HG03103 (cell line): Measurements from ENCODE around the gene CREBRF.
"Not testable (repeated sequence)": the region's sequence is repeated elsewhere in the genome, so short reads cannot be mapped to it uniquely, and the experiment has no call there.

Source experiments
- ATAC-seq: cut with Tn5 transposase; IDR thresholded peaks from one replicate; pipeline ENCODE4 v1.9.1; 2021; ENCODE audit warnings: low read depth; ENCODE audit not compliant: unreplicated experiment

Gene CREBRF

GRCh38 chr5:173075970-173076369 lies 19.8 kb downstream of the CREBRF start:
- no peak for ATAC-seq

- ATAC-seq, result not testable (repeated sequence)
Observed at GRCh38 chr5:173076471-173076870, 20.3 kb downstream of the CREBRF start.

GRCh38 chr5:173078878-173079277 lies 22.7 kb downstream of the CREBRF start:
- no peak for ATAC-seq

GRCh38 chr5:173089581-173089980 lies 33.4 kb downstream of the CREBRF start:
- ATAC-seq, result no peak

- no peak for ATAC-seq
Observed at GRCh38 chr5:173090639-173091038, 34.5 kb downstream of the CREBRF start.

GRCh38 chr5:173091981-173092380 lies 35.8 kb downstream of the CREBRF start:
- ATAC-seq, result no peak

- ATAC-seq, result no peak
Observed at GRCh38 chr5:173093606-173094005, 37.5 kb downstream of the CREBRF start.

- ATAC-seq, result no peak
Observed at GRCh38 chr5:173094012-173094661, 38.0 kb downstream of the CREBRF start.

GRCh38 chr5:173098787-173099186 lies 42.6 kb downstream of the CREBRF start:
- no peak for ATAC-seq

GRCh38 chr5:173099461-173099860 lies 43.3 kb downstream of the CREBRF start:
- no peak for ATAC-seq

GRCh38 chr5:173101245-173101644 lies 45.1 kb downstream of the CREBRF start:
- no peak for ATAC-seq

GRCh38 chr5:173103411-173103810 lies 47.3 kb downstream of the CREBRF start:
- ATAC-seq, result no peak

- ATAC-seq, result no peak
Observed at GRCh38 chr5:173108914-173109313, 52.8 kb downstream of the CREBRF start.

- no peak for ATAC-seq
Observed at GRCh38 chr5:173114536-173114935, 58.4 kb downstream of the CREBRF start.

GRCh38 chr5:173119719-173120118 lies 63.6 kb downstream of the CREBRF start:
- ATAC-seq, result no peak

GRCh38 chr5:173123416-173123815 lies 67.3 kb downstream of the CREBRF start:
- no peak for ATAC-seq

GRCh38 chr5:173132166-173132565 lies 76.0 kb downstream of the CREBRF start:
- ATAC-seq, result not testable (repeated sequence)

GRCh38 chr5:173138707-173139106 lies 82.6 kb downstream of the CREBRF start:
- ATAC-seq, result no peak

GRCh38 chr5:173139631-173140030 lies 83.5 kb downstream of the CREBRF start:
- no peak for ATAC-seq

- ATAC-seq, result no peak
Observed at GRCh38 chr5:173140769-173141168, 84.6 kb downstream of the CREBRF start.

GRCh38 chr5:173143567-173143966 lies 87.4 kb downstream of the CREBRF start:
- ATAC-seq, result no peak

- ATAC-seq, result peak; percentile 88
Observed at GRCh38 chr5:173144200-173145176, 88.3 kb downstream of the CREBRF start, which contains the start of gene BNIP1. TSS of gene BNIP1 (plus strand) at chr5:173144531. CDS start at chr5:173144546, 15 bp downstream.
